Measurements from ENCODE around the gene TYW3.

- TF ChIP-seq CTCF (IDR thresholded peaks at IDR 0.05) (no peak), POLR2A (IDR thresholded peaks at IDR 0.05) (no peak)
Measured at GRCh38 chr1:74717626-74718025, 15.3 kb upstream of the TYW3 start.

Measured in tibial nerve (tissue), 3 donors.